Breast epithelium (tissue), 4 donors: Measurements from ENCODE around the gene ANO3. TPM values are rescaled to one million over a fixed set of nuclear protein-coding genes. Genes with fewer than 3 reads are reported as not detected.

ENCODE experiments used
- DNase-seq, 2 donors: peaks; one replicate each; pipeline ENCODE4 v3.0.0-alpha.2; 2019; ENCODE audit warnings: low spot score in 2 of 2
- H3K27ac ChIP-seq, 2 donors: fragments of 200-600 bp; sonication (generic) in 1 of 2; one replicate each; pipeline ENCODE4 v1.5.1; 2016 to 2019; ENCODE audit warnings: mild to moderate bottlenecking in 1 of 2
- H3K27me3 ChIP-seq, 2 donors: fragments of 200-600 bp; sonication (generic) in 1 of 2; one replicate each; pipeline versions ENCODE4 v1.5.1 to v1.6.0; 2017 to 2019; ENCODE audit warnings: control low read depth in 1 of 2, mild to moderate bottlenecking in 1 of 2
- H3K36me3 ChIP-seq: fragments of 200-600 bp; one replicate; pipeline ENCODE4 v1.5.1; 2019
- H3K4me1 ChIP-seq, 2 donors: fragments of 200-600 bp; sonication (generic); one replicate each; pipeline ENCODE4 v1.5.1; 2016 to 2019; ENCODE audit warnings: control low read depth in 1 of 2
- H3K4me3 ChIP-seq, 3 donors: fragments of 200-600 bp; sonication (generic); 1 replicate in 2 of 3; 2 replicates in 1 of 3; pipeline ENCODE4 v1.5.1; 2016 to 2019; ENCODE audit warnings: mild to moderate bottlenecking in 3 of 3, moderate library complexity in 2 of 3
- H3K9me3 ChIP-seq, 2 donors: fragments of 200-600 bp; sonication (generic) in 1 of 2; one replicate each; pipeline ENCODE4 v1.5.1; 2016 to 2019; ENCODE audit warnings: control low read depth in 1 of 2
- CTCF ChIP-seq, 3 donors: fragments of 450-650 bp; IDR thresholded peaks; one replicate each; pipeline ENCODE4 v1.5.1; 2016 to 2017; ENCODE audit warnings: antibody characterized with exemption in 3 of 3, mild to moderate bottlenecking in 3 of 3, moderate library complexity in 3 of 3
- POLR2A ChIP-seq: fragments of 450-650 bp; IDR thresholded peaks from one replicate; pipeline ENCODE4 v1.6.1; 2016; ENCODE audit warnings: antibody characterized with exemption, mild to moderate bottlenecking, moderate library complexity
- POLR2AphosphoS5 ChIP-seq, 3 donors: sonication (generic); formaldehyde crosslinking; IDR thresholded peaks; one replicate each; pipeline ENCODE4 v1.6.1; 2017; ENCODE audit warnings: antibody characterized with exemption in 3 of 3
- intact Hi-C: fragments of 100-400 bp; cut with DNase I; formaldehyde crosslinking; loops from one replicate; pipeline ENCODE4 v1.15.1; 2023; ENCODE audit warnings: low total_unique reads
- total RNA-seq, 3 donors: library from RNA; depleted of rRNA; stranded (reverse); fragments of >200 nt; gene quantifications; one replicate each; pipeline ENCODE4 v1.1.0, GENCODE V29; 2016

ANO3 gene
- total RNA-seq, 3 donors from 2014 or later = 0.29 to 9.0 (median 0.66) TPM

DNA sequence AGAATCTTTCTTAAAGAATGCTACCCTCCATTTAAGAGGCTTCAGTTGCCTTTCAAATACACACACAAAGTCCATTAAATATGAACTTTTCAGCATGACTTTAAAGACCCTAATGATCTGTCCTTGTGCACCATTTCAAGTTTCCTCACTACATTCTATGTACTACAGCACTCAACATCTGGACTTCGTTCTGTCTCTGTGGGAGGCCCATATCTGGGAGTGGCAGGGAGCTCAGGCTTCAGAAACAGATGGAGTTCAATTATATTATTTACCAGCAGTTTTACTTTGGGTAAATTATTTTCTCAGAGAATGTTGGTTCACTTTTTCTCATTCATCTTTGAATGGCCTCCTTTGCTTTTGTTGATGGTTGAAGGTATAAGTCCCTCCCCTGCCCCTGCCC is 67.4 kb downstream of the ANO3 start:
- DNase-seq = no peak
- Histone ChIP-seq H3K4me1 (no peaks in the 10 kb centered on the region), H3K9me3 (peaks cover 0 to 8% of the 10 kb centered on the region in 2 donors), H3K27ac (no peak overlapping the region), H3K36me3 (no peaks in the 10 kb centered on the region), H3K27me3 (no peaks in the 10 kb centered on the region), H3K4me3 (no peak overlapping the region)
- intact Hi-C loops = no loop called here
- no peak for TF ChIP-seq CTCF (IDR thresholded peaks at IDR 0.05)
- TF ChIP-seq POLR2AphosphoS5 (IDR thresholded peaks at IDR 0.05) = no peak
- TF ChIP-seq POLR2A = no peak

DNA sequence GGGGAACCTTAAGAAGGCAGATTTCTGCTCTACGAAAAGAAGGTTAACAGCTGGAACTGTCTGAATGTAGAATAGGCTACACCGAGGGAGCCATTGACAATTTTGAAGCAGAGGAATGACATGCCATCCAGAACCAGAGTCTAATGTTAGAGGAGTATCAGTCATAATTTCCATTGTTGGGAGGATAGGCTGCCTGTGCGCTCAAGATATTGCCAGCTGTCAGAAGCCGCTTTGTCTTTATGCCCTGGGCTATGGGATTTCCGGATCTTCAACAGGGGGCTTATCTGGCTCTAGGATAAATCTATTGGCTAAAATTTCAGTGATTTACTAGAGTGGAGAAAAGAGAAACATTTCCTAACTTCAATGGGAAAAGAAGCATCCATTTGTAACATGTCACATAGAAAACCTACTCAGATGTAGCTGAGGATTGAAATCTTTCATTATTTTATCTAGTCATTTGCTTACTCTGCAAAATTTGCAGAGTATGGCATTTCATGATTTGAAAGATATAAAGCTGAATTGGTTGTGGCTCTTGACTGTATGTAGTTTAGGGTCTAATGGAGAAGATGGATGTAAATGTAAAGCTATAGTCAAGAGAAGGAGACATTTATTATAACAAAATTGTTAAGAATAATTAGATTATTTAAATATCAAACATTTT is 78.9 kb downstream of the ANO3 start:
- Histone ChIP-seq H3K36me3 (no peaks in the 10 kb centered on the region), H3K27ac (no peak overlapping the region), H3K27me3 (no peaks in the 10 kb centered on the region), H3K4me1 (no peaks in the 10 kb centered on the region), H3K9me3 (no peaks in the 10 kb centered on the region), H3K4me3 (no peak overlapping the region)
- no peak for DNase-seq
- no peak for TF ChIP-seq POLR2A
- TF ChIP-seq CTCF (IDR thresholded peaks at IDR 0.05) = no peak
- no peak for TF ChIP-seq POLR2AphosphoS5 (IDR thresholded peaks at IDR 0.05)
- intact Hi-C loops = no loop called here

DNA sequence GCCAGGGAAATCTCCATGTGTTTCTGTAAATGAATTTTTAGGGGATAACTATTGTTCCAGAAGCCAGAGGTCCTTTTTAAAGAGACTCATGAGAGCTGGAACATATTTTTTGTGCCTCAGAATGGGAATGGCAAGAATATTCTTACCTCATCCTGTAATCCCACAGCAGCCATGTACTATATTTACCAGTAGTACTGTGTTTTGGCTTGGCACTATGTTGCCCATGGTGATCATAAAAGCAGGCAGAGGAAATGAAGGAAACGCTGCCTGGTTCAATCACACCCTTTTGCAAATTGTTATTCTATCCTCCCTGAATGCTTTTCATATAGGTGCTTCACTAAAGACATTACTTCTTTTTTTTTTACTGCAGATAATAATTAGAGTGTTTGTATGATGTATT is 81.0 kb downstream of the ANO3 start:
- intact Hi-C loops = no loop called here
- TF ChIP-seq POLR2A = no peak
- TF ChIP-seq CTCF (IDR thresholded peaks at IDR 0.05) = no peak
- TF ChIP-seq POLR2AphosphoS5 (IDR thresholded peaks at IDR 0.05) = no peak
- no peak for DNase-seq
- Histone ChIP-seq H3K4me3 (no peak overlapping the region), H3K27ac (no peak overlapping the region), H3K9me3 (no peaks in the 10 kb centered on the region), H3K27me3 (no peaks in the 10 kb centered on the region), H3K4me1 (no peaks in the 10 kb centered on the region), H3K36me3 (peaks cover 4% of the 10 kb centered on the region)

DNA sequence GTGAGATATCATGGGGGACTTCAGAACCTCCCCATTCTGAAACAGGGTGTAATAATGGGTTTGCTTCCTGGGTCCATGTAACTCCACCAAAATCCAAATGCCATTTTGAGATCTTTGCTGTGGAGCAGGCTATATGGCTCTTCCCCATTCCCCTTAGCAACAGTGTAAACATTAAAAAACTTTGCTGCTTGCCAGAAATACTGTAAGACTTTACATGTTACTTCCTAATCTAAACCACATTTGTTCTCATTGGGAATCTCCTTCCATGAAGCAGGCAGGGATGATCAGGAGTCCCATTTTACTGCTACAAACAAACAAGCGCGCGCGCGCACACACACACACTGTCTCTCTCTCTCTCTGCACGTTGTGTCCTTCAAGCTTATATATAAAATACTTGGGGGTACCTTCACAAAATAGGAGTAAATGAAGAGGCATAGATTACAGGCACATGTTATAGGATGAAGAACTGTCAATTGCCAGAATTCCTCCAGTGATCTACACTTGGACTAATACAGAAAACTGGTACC is 86.5 kb downstream of the ANO3 start:
- intact Hi-C loops = no loop called here

More for the DNA sequence above, 86.5 kb downstream of the ANO3 start:
- H3K27ac ChIP-seq = no peak overlapping the region
- H3K4me1 ChIP-seq = no peaks in the 10 kb centered on the region
- DNase-seq = no peak
- H3K36me3 ChIP-seq = peaks cover 6% of the 10 kb centered on the region
- no peak for TF ChIP-seq CTCF (IDR thresholded peaks at IDR 0.05)
- TF ChIP-seq POLR2A = no peak
- no peak for TF ChIP-seq POLR2AphosphoS5 (IDR thresholded peaks at IDR 0.05)
- H3K27me3 ChIP-seq = no peaks in the 10 kb centered on the region
- no peaks in the 10 kb centered on the region for H3K9me3 ChIP-seq
- no peak overlapping the region for H3K4me3 ChIP-seq
